Measurements from ENCODE around the gene MRPS2. TPM values are rescaled to one million over a fixed set of nuclear protein-coding genes. Genes with fewer than 3 reads are reported as not detected.

The MRPS2 gene
- total RNA-seq, 4 donors from 2014 or later = 18.2 to 39.5 (median 31.8) TPM

GRCh38 chr9:135507104-135508035 lies 6.9 kb downstream of the MRPS2 start:
- DNase-seq = no peak
- peaks cover 9 to 32% (median 15%) of the 10 kb centered on the region in 3 donors for H3K36me3 ChIP-seq
- TF ChIP-seq POLR2A (IDR thresholded peaks at IDR 0.05) = no peak
- TF ChIP-seq, protein P1, sequence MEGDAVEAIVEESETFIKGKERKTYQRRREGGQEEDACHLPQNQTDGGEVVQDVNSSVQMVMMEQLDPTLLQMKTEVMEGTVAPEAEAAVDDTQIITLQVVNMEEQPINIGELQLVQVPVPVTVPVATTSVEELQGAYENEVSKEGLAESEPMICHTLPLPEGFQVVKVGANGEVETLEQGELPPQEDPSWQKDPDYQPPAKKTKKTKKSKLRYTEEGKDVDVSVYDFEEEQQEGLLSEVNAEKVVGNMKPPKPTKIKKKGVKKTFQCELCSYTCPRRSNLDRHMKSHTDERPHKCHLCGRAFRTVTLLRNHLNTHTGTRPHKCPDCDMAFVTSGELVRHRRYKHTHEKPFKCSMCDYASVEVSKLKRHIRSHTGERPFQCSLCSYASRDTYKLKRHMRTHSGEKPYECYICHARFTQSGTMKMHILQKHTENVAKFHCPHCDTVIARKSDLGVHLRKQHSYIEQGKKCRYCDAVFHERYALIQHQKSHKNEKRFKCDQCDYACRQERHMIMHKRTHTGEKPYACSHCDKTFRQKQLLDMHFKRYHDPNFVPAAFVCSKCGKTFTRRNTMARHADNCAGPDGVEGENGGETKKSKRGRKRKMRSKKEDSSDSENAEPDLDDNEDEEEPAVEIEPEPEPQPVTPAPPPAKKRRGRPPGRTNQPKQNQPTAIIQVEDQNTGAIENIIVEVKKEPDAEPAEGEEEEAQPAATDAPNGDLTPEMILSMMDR (IDR thresholded peaks at IDR 0.05) = no peak
- 81 to 84% methylated on average over 7 to 16 of the region's 23 CpGs for WGBS, 2 donors
- H3K4me1 ChIP-seq = peaks cover 2 to 9% (median 4%) of the 10 kb centered on the region in 3 donors
- H3K4me3 ChIP-seq = no peak overlapping the region
- intact Hi-C loops (cut with DNase I) = no loop called here
- H3K9me3 ChIP-seq = no peaks in the 10 kb centered on the region
- H3K27me3 ChIP-seq = no peaks in the 10 kb centered on the region
- no peak overlapping the region for H3K27ac ChIP-seq

DNA sequence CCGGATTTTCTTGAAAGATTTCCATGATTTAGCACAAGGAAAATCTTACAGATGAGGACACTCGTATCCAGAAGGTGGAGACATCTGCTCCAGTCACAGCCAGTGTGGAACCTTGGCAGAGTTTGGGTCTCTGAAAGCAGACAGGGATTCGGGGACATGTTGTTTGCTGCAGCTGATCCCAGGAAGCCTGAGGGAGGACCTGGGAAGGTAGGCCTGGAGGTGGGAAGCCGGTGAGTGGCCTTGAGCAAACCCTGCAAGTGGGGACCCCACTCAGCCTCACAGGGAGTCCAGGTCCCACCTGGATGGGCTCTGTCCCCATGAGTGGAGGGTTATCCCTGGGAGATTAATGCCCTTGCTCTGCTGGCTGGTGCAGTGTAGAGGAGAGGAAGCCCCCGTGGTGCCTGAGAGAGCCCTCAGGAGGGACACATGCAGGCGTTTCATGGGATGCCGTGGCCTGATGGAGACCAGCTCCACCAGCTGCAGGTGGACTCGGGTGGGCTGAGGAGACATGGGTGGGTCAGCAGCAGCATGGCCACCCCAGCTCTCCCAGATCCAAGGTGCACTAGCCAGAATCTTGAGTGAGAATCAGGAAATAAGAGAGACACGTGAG lies 7.8 kb downstream of the MRPS2 start:
- Histone ChIP-seq H3K4me3 (no peak overlapping the region), H3K36me3 (peaks cover 6 to 22% (median 15%) of the 10 kb centered on the region in 3 donors), H3K27ac (no peak overlapping the region), H3K27me3 (no peaks in the 10 kb centered on the region), H3K4me1 (peaks cover 0 to 4% (median 0%) of the 10 kb centered on the region in 3 donors), H3K9me3 (no peaks in the 10 kb centered on the region)
- TF ChIP-seq, protein P1 (IDR thresholded peaks at IDR 0.05) = no peak
- TF ChIP-seq POLR2A (IDR thresholded peaks at IDR 0.05) = no peak
- intact Hi-C loops (cut with DNase I) = no loop called here
- WGBS, 2 donors = 83 to 91% methylated on average over 3 to 6 of the region's 9 CpGs
- no peak for DNase-seq

GRCh38 chr9:135509458-135509857 lies 9.0 kb downstream of the MRPS2 start:
- Histone ChIP-seq H3K4me3 (no peak overlapping the region), H3K4me1 (peaks cover 0 to 1% (median 0%) of the 10 kb centered on the region in 3 donors), H3K36me3 (peaks cover 0 to 11% (median 5%) of the 10 kb centered on the region in 3 donors), H3K9me3 (no peaks in the 10 kb centered on the region), H3K27me3 (peaks cover 0 to 2% (median 0%) of the 10 kb centered on the region in 4 donors), H3K27ac (no peak overlapping the region)
- TF ChIP-seq, protein P1 (IDR thresholded peaks at IDR 0.05) = no peak
- no peak for TF ChIP-seq POLR2A (IDR thresholded peaks at IDR 0.05)
- DNase-seq = no peak
- 70 to 81% methylated on average over 2 of the region's 2 CpGs for WGBS, 2 donors
- intact Hi-C loops (cut with DNase I) = no loop called here

- 74 to 75% methylated on average over 10 of the region's 10 CpGs for WGBS, 2 donors
- H3K4me3 ChIP-seq = no peak overlapping the region
- H3K27me3 ChIP-seq = peaks cover 0 to 20% (median 0%) of the 10 kb centered on the region in 4 donors
- H3K27ac ChIP-seq = no peak overlapping the region
- TF ChIP-seq, protein P1 (IDR thresholded peaks at IDR 0.05) = no peak
- TF ChIP-seq POLR2A (IDR thresholded peaks at IDR 0.05) = no peak
- no peaks in the 10 kb centered on the region for H3K36me3 ChIP-seq
- intact Hi-C loops (cut with DNase I) = no loop called here
- DNase-seq = no peak
- no peaks in the 10 kb centered on the region for H3K9me3 ChIP-seq
- no peaks in the 10 kb centered on the region for H3K4me1 ChIP-seq
These were observed 11.7 kb downstream of the MRPS2 start for GRCh38 chr9:135512241-135512603.

GRCh38 chr9:135512904-135513303 lies 12.4 kb downstream of the MRPS2 start:
- H3K4me1 ChIP-seq = no peaks in the 10 kb centered on the region
- H3K9me3 ChIP-seq = no peaks in the 10 kb centered on the region
- no peak overlapping the region for H3K4me3 ChIP-seq
- H3K27ac ChIP-seq = no peak overlapping the region
- no peak for DNase-seq
- peaks cover 0 to 20% (median 0%) of the 10 kb centered on the region in 4 donors for H3K27me3 ChIP-seq
- no peaks in the 10 kb centered on the region for H3K36me3 ChIP-seq
- 35 to 53% methylated on average over 7 of the region's 7 CpGs for WGBS, 2 donors
- TF ChIP-seq, protein P1 (IDR thresholded peaks at IDR 0.05) = no peak
- TF ChIP-seq POLR2A (IDR thresholded peaks at IDR 0.05) = no peak
- intact Hi-C loops (cut with DNase I) = no loop called here
